ENCODE data around the gene POLE3. TPM values are rescaled to one million over a fixed set of nuclear protein-coding genes. Genes with fewer than 3 reads are reported as not detected.
A peak's percentile ranks its signal among the peaks of the same experiment; 100 is the strongest.
"Not testable (repeated sequence)": the region's sequence is repeated elsewhere in the genome, so short reads cannot be mapped to it uniquely, and the experiment has no call there.

The POLE3 gene
- total RNA-seq, 1 donor from 2014 or later: 86.5 TPM

GRCh38 chr9:113416149-113416721, 5.8 kb upstream of the POLE3 start:
- Mint-ChIP-seq H3K27ac (ENCODE audit: unreplicated experiment) (no peak overlapping the region), H3K36me3 (ENCODE audit: low read depth) (no peaks in the 10 kb centered on the region), H3K4me3 (no peak overlapping the region), H3K27me3 (ENCODE audit: low read depth) (no peaks in the 10 kb centered on the region), H3K9me3 (no peaks in the 10 kb centered on the region), H3K4me1 (no peaks in the 10 kb centered on the region)
- DNase-seq (ENCODE audit: low read depth, low spot score): no peak
- no peak for TF ChIP-seq CTCF (conservative IDR thresholded peaks at IDR 0.05)

GRCh38 chr9:113409883-113410206, 630 bp downstream of the POLE3 start:
- no peak for DNase-seq (ENCODE audit: low read depth, low spot score)
- Mint-ChIP-seq H3K4me3 (peak overlapping the region; percentile 99), H3K9me3 (no peaks in the 10 kb centered on the region), H3K4me1 (peaks cover 38% of the 10 kb centered on the region), H3K36me3 (ENCODE audit: low read depth) (peaks cover 11% of the 10 kb centered on the region), H3K27me3 (ENCODE audit: low read depth) (no peaks in the 10 kb centered on the region), H3K27ac (ENCODE audit: unreplicated experiment) (peak overlapping the region; percentile 100)
- TF ChIP-seq CTCF (conservative IDR thresholded peaks at IDR 0.05): peak; percentile 21

- peak overlapping the region; percentile 100 for H3K27ac Mint-ChIP-seq (ENCODE audit: unreplicated experiment)
- no peak for DNase-seq (ENCODE audit: low read depth, low spot score)
- peaks cover 11% of the 10 kb centered on the region for H3K36me3 Mint-ChIP-seq (ENCODE audit: low read depth)
- peak overlapping the region; percentile 99 for H3K4me3 Mint-ChIP-seq
- H3K4me1 Mint-ChIP-seq: peaks cover 38% of the 10 kb centered on the region
- TF ChIP-seq CTCF (conservative IDR thresholded peaks at IDR 0.05): no peak
- H3K9me3 Mint-ChIP-seq: no peaks in the 10 kb centered on the region
- no peaks in the 10 kb centered on the region for H3K27me3 Mint-ChIP-seq (ENCODE audit: low read depth)
These were observed 994 bp downstream of the POLE3 start for GRCh38 chr9:113409481-113409880.

GRCh38 chr9:113406873-113407511, 3.5 kb downstream of the POLE3 start:
- peak; percentile 82 for TF ChIP-seq CTCF (conservative IDR thresholded peaks at IDR 0.05)
- Mint-ChIP-seq H3K27ac (ENCODE audit: unreplicated experiment) (peak overlapping the region; percentile 20), H3K4me1 (peaks cover 38% of the 10 kb centered on the region), H3K4me3 (peak overlapping the region; percentile 99), H3K36me3 (ENCODE audit: low read depth) (peaks cover 11% of the 10 kb centered on the region)
- peak; percentile 53 for DNase-seq (ENCODE audit: low read depth, low spot score)
- not testable (repeated sequence) for H3K9me3 Mint-ChIP-seq; H3K27me3 Mint-ChIP-seq (ENCODE audit: low read depth)

GRCh38 chr9:113406353-113406752, 4.1 kb downstream of the POLE3 start:
- not testable (repeated sequence) for DNase-seq (ENCODE audit: low read depth, low spot score); H3K27me3 Mint-ChIP-seq (ENCODE audit: low read depth); H3K9me3 Mint-ChIP-seq; H3K27ac Mint-ChIP-seq (ENCODE audit: unreplicated experiment); H3K4me3 Mint-ChIP-seq
- peaks cover 11% of the 10 kb centered on the region for H3K36me3 Mint-ChIP-seq (ENCODE audit: low read depth)
- peaks cover 43% of the 10 kb centered on the region for H3K4me1 Mint-ChIP-seq

- Mint-ChIP-seq H3K27ac (ENCODE audit: unreplicated experiment) (no peak overlapping the region), H3K27me3 (ENCODE audit: low read depth) (no peaks in the 10 kb centered on the region), H3K4me3 (peak overlapping the region; percentile 44), H3K4me1 (peaks cover 37% of the 10 kb centered on the region), H3K36me3 (ENCODE audit: low read depth) (peaks cover 6% of the 10 kb centered on the region), H3K9me3 (no peaks in the 10 kb centered on the region)
- no peak for DNase-seq (ENCODE audit: low read depth, low spot score)
- no peak for TF ChIP-seq CTCF (conservative IDR thresholded peaks at IDR 0.05)
These were observed 6.8 kb downstream of the POLE3 start for GRCh38 chr9:113403646-113404045.
